ENCODE results near the gene MYB.
A peak's percentile ranks its signal among the peaks of the same experiment; 100 is the strongest.
"Not testable (repeated sequence)": the region's sequence is repeated elsewhere in the genome, so short reads cannot be mapped to it uniquely, and the experiment has no call there.

MYB gene

GRCh38 chr6:135137826-135138225 lies 43.3 kb upstream of the MYB start:
- no peak overlapping the region for H2AFZ ChIP-seq (ENCODE audit: low read length)
- no peaks in the 10 kb centered on the region for H3F3A ChIP-seq (ENCODE audit: low read depth)
- H3K4me2 ChIP-seq (ENCODE audit: low read depth, low read length, poor library complexity, severe bottlenecking): no peak overlapping the region
- H3K4me1 ChIP-seq (ENCODE audit: insufficient read depth, low read length, poor library complexity, severe bottlenecking): peaks cover 23% of the 10 kb centered on the region
- H3K79me2 ChIP-seq (ENCODE audit: insufficient read depth, low read length): no peaks in the 10 kb centered on the region
- no peak overlapping the region for H3K9ac ChIP-seq (ENCODE audit: low read depth, low read length, poor library complexity, severe bottlenecking)
- H3K9me2 ChIP-seq (replicated peaks; ENCODE audit: low read depth, low read length): no peaks in the 10 kb centered on the region
- H3K4me3 ChIP-seq (ENCODE audit: low read length, poor library complexity, severe bottlenecking): no peak overlapping the region
- no peaks in the 10 kb centered on the region for H3K36me3 ChIP-seq (ENCODE audit: insufficient read depth, low read length)
- TF ChIP-seq EZH2phosphoT487 (IDR thresholded peaks at IDR 0.05; ENCODE audit: borderline replicate concordance) (no peak), CTCF (conservative IDR thresholded peaks at IDR 0.05; ENCODE audit: low read length) (no peak)
- no peaks in the 10 kb centered on the region for H4K20me1 ChIP-seq (ENCODE audit: insufficient read depth, low read length, poor library complexity, severe bottlenecking)
- H3K27me3 ChIP-seq (ENCODE audit: insufficient read depth, low read length, poor library complexity, severe bottlenecking): no peaks in the 10 kb centered on the region
- H3K9me3 ChIP-seq (ENCODE audit: insufficient read depth, low read depth, low read length): no peaks in the 10 kb centered on the region

GRCh38 chr6:135141182-135141581 lies 39.9 kb upstream of the MYB start:
- H2AFZ ChIP-seq (ENCODE audit: low read length): no peak overlapping the region
- peaks cover 38% of the 10 kb centered on the region for H3K4me1 ChIP-seq (ENCODE audit: insufficient read depth, low read length, poor library complexity, severe bottlenecking)

GRCh38 chr6:135141728-135142127 lies 39.4 kb upstream of the MYB start:
- Histone ChIP-seq H3K4me3 (ENCODE audit: low read length, poor library complexity, severe bottlenecking) (no peak overlapping the region), H2AFZ (ENCODE audit: low read length) (0 out of 2 replicates have a peak overlapping the region, but pooled peaks have one; percentile 17), H3K4me2 (ENCODE audit: low read depth, low read length, poor library complexity, severe bottlenecking) (no peak overlapping the region), H3K9ac (ENCODE audit: low read depth, low read length, poor library complexity, severe bottlenecking) (no peak overlapping the region), H3K79me2 (ENCODE audit: insufficient read depth, low read length) (peaks cover 11% of the 10 kb centered on the region), H3F3A (ENCODE audit: low read depth) (no peaks in the 10 kb centered on the region), H3K27me3 (ENCODE audit: insufficient read depth, low read length, poor library complexity, severe bottlenecking) (no peaks in the 10 kb centered on the region), H3K9me2 (replicated peaks; ENCODE audit: low read depth, low read length) (no peaks in the 10 kb centered on the region), H4K20me1 (ENCODE audit: insufficient read depth, low read length, poor library complexity, severe bottlenecking) (no peaks in the 10 kb centered on the region), H3K36me3 (ENCODE audit: insufficient read depth, low read length) (no peaks in the 10 kb centered on the region), H3K4me1 (ENCODE audit: insufficient read depth, low read length, poor library complexity, severe bottlenecking) (peaks cover 40% of the 10 kb centered on the region), H3K9me3 (ENCODE audit: insufficient read depth, low read depth, low read length) (no peaks in the 10 kb centered on the region)
- TF ChIP-seq EZH2phosphoT487 (IDR thresholded peaks at IDR 0.05; ENCODE audit: borderline replicate concordance) (no peak), CTCF (conservative IDR thresholded peaks at IDR 0.05; ENCODE audit: low read length) (no peak)

More at GRCh38 chr6:135141182-135141581, 39.9 kb upstream of the MYB start:
- H3K36me3 ChIP-seq (ENCODE audit: insufficient read depth, low read length): no peaks in the 10 kb centered on the region
- no peaks in the 10 kb centered on the region for H4K20me1 ChIP-seq (ENCODE audit: insufficient read depth, low read length, poor library complexity, severe bottlenecking)
- no peaks in the 10 kb centered on the region for H3K27me3 ChIP-seq (ENCODE audit: insufficient read depth, low read length, poor library complexity, severe bottlenecking)
- no peaks in the 10 kb centered on the region for H3K9me3 ChIP-seq (ENCODE audit: insufficient read depth, low read depth, low read length)
- TF ChIP-seq CTCF (conservative IDR thresholded peaks at IDR 0.05; ENCODE audit: low read length): no peak
- H3K9me2 ChIP-seq (replicated peaks; ENCODE audit: low read depth, low read length): no peaks in the 10 kb centered on the region
- no peak overlapping the region for H3K4me3 ChIP-seq (ENCODE audit: low read length, poor library complexity, severe bottlenecking)
- no peak overlapping the region for H3K4me2 ChIP-seq (ENCODE audit: low read depth, low read length, poor library complexity, severe bottlenecking)
- no peak overlapping the region for H3K9ac ChIP-seq (ENCODE audit: low read depth, low read length, poor library complexity, severe bottlenecking)
- peaks cover 5% of the 10 kb centered on the region; the same call in 1 of the 2 replicates for H3K79me2 ChIP-seq (ENCODE audit: insufficient read depth, low read length)
- no peaks in the 10 kb centered on the region for H3F3A ChIP-seq (ENCODE audit: low read depth)

- H3K27me3 ChIP-seq (ENCODE audit: insufficient read depth, low read length, poor library complexity, severe bottlenecking); H3K9me2 ChIP-seq (replicated peaks; ENCODE audit: low read depth, low read length); H4K20me1 ChIP-seq (ENCODE audit: insufficient read depth, low read length, poor library complexity, severe bottlenecking); H3K9me3 ChIP-seq (ENCODE audit: insufficient read depth, low read depth, low read length); H3K9ac ChIP-seq (ENCODE audit: low read depth, low read length, poor library complexity, severe bottlenecking); H3F3A ChIP-seq (ENCODE audit: low read depth); H3K4me3 ChIP-seq (ENCODE audit: low read length, poor library complexity, severe bottlenecking); H3K36me3 ChIP-seq (ENCODE audit: insufficient read depth, low read length); H3K4me2 ChIP-seq (ENCODE audit: low read depth, low read length, poor library complexity, severe bottlenecking): not testable (repeated sequence)
- Histone ChIP-seq H3K79me2 (ENCODE audit: insufficient read depth, low read length) (peaks cover 12% of the 10 kb centered on the region), H3K4me1 (ENCODE audit: insufficient read depth, low read length, poor library complexity, severe bottlenecking) (peaks cover 36% of the 10 kb centered on the region), H2AFZ (ENCODE audit: low read length) (0 out of 2 replicates have a peak overlapping the region, but pooled peaks have one; percentile 17)
Observed at GRCh38 chr6:135142232-135142631, 38.9 kb upstream of the MYB start.
